GM12892 (cell line): ENCODE data around the gene DPF1.

ENCODE experiments used
- POLR2A ChIP-seq: IDR thresholded peaks from 2 replicates; pipeline ENCODE4 v1.6.1; 2011; ENCODE audit warnings: low read depth, low read length, control low read depth
- POLR2AphosphoS5 ChIP-seq: IDR thresholded peaks from 2 replicates; pipeline ENCODE4 v1.6.1; 2011; ENCODE audit warnings: low read depth, low read length, control low read depth
- TAF1 ChIP-seq: IDR thresholded peaks from 2 replicates; pipeline ENCODE4 v1.6.1; 2011; ENCODE audit warnings: low read depth, mild to moderate bottlenecking, control low read depth, low read length, borderline replicate concordance

GRCh38 chr19:38210458-38210987, 13.5 kb downstream of the DPF1 start:
- TF ChIP-seq POLR2A (no peak), POLR2AphosphoS5 (no peak), TAF1 (no peak)
